Prostate gland (tissue), 2 donors: ENCODE measurements around the gene NPC1.

Experiments
- POLR2A ChIP-seq: fragments of 450-650 bp; IDR thresholded peaks from one replicate; pipeline ENCODE4 v1.6.1; 2016; ENCODE audit warnings: antibody characterized with exemption, mild to moderate bottlenecking
- TF ChIP-seq, protein P1 (sequence below), 4 experiments: fragments of 200-600 bp in 2 of 4; fragments of 450-650 bp in 2 of 4; sonication (generic) in 2 of 4; IDR thresholded peaks; 1 replicate in 3 of 4; 2 replicates in 1 of 4; pipeline ENCODE4 v1.5.1; 2016 to 2019; ENCODE audit warnings: antibody characterized with exemption in 4 of 4, mild to moderate bottlenecking in 2 of 4, moderate library complexity in 2 of 4

DNA sequence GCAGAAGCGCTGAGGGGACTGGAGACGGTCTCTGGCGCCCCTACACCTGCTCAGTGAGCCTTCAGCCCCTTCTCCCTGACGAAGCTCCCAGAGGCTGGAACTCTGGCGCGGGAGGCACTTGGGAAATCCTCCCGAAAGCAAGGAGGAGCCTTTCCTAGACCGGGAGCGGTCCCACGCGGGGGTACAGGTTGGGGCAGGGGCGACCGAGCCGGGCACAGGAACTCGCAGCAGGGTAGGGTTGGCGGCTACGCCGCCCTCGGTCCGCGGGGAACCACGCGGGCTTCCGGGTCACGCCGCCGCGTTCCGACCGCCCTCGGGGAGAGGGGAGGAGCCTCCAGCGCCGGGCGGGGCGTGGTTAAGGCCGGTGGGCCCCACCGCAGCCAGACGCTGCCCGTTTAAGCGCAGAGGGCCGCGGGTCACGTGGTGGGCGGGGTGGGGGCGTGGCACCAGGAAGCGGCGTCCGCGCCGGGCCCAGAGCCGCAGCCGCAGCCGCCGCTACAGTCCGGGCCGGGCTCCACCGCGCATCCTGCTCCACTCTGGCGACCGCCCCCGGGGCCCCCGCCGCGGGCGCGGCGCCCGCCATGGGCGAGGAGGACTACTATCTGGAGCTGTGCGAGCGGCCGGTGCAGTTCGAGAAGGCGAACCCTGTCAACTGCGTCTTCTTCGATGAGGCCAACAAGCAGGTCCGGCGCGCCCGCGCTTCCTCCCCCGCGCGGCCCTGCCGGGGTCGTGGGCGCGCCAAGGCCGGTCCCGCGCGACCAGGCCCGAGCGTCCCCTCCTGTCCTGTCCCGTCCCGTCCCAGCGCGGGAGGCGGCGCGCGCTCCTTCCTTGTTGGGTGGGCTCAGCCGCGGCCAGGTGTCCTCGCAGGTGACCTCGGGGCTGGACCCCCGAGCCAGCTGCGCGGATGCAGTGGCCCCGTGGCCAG is 83.0 kb downstream of the NPC1 start, which contains the start of gene RMC1:
- TF ChIP-seq, protein P1, sequence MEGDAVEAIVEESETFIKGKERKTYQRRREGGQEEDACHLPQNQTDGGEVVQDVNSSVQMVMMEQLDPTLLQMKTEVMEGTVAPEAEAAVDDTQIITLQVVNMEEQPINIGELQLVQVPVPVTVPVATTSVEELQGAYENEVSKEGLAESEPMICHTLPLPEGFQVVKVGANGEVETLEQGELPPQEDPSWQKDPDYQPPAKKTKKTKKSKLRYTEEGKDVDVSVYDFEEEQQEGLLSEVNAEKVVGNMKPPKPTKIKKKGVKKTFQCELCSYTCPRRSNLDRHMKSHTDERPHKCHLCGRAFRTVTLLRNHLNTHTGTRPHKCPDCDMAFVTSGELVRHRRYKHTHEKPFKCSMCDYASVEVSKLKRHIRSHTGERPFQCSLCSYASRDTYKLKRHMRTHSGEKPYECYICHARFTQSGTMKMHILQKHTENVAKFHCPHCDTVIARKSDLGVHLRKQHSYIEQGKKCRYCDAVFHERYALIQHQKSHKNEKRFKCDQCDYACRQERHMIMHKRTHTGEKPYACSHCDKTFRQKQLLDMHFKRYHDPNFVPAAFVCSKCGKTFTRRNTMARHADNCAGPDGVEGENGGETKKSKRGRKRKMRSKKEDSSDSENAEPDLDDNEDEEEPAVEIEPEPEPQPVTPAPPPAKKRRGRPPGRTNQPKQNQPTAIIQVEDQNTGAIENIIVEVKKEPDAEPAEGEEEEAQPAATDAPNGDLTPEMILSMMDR (IDR thresholded peaks at IDR 0.05), result peak in 2 of 4 experiments; percentile 12 to 32
- TF ChIP-seq POLR2A, result peak; percentile 72
